GM12878 (cell line): ENCODE results near the gene PCGF1. TPM values are rescaled to one million over a fixed set of nuclear protein-coding genes. Genes with fewer than 3 reads are reported as not detected.

Experiments
- ATAC-seq: fragments of 200-7000 bp; cut with Tn5 transposase; 3 replicates; pipeline ENCODE4 v1.9.1; 2020; ENCODE audit warnings: mild to moderate bottlenecking, moderate library complexity
- BruUV-seq: library from RNA; stranded (reverse); fragments of 400-500 nt; replicated peaks from 2 replicates; lab custom pipeline; 2021; lab: Mats Ljungman, UMichigan
- CTCF ChIA-PET: fragments of 300-600 bp; sonication (Branson Sonifier 250); formaldehyde crosslinking; extraction: SDS; loops from one replicate; lab custom pipeline; 2021; ENCODE audit warnings: inconsistent platforms; lab: Yijun Ruan, JAX
- POLR2A ChIA-PET: fragments of 350-600 bp; formaldehyde crosslinking; extraction: SDS; loops from one replicate; lab custom pipeline; 2021; ENCODE audit warnings: inconsistent platforms; lab: Charles Lee
- RAD21 ChIA-PET: fragments of 300-600 bp; sonication (Branson Sonifier 250); formaldehyde crosslinking; loops from one replicate; lab custom pipeline; 2023; ENCODE audit warnings: antibody characterized with exemption; ENCODE audit not compliant: unreplicated experiment; lab: Charles Lee
- SMC1A ChIA-PET: fragments of 300-600 bp; sonication (Branson Sonifier 250); formaldehyde crosslinking; loops from one replicate; lab custom pipeline; 2023; ENCODE audit not compliant: unreplicated experiment, uncharacterized antibody; lab: Charles Lee
- DNase-seq: peaks from one replicate; pipeline ENCODE4 v3.0.0-alpha.2; 2011; ENCODE audit warnings: low read depth, low spot score
- FAIRE-seq: peaks from 3 replicates; lab custom pipeline; 2011; peaks lifted over from hg19 to GRCh38; lab: Jason Lieb, UNC
- H2AFZ ChIP-seq: 2 replicates; pipeline ENCODE4 v1.6.0; 2011; ENCODE audit warnings: low read depth, low read length, control low read depth; ENCODE audit not compliant: control insufficient read depth
- H3K27ac ChIP-seq: 2 replicates; pipeline ENCODE4 v1.5.1; 2011; ENCODE audit warnings: control low read depth; ENCODE audit not compliant: control insufficient read depth, insufficient read depth
- H3K27me3 ChIP-seq, 2 experiments: replicated peaks in 1 of 2; 2 replicates each; pipeline versions ENCODE4 v1.6.0 to v1.6.1; 2011; ENCODE audit warnings: low read length in 1 of 2; ENCODE audit not compliant: control insufficient read depth in 2 of 2, insufficient read depth in 2 of 2
- H3K36me3 ChIP-seq, 2 experiments: 2 replicates each; pipeline ENCODE4 v1.5.1; 2011; ENCODE audit warnings: low read length in 1 of 2; ENCODE audit not compliant: control insufficient read depth in 2 of 2, insufficient read depth in 2 of 2
- H3K4me1 ChIP-seq: 2 replicates; pipeline ENCODE4 v1.6.1; 2011; ENCODE audit warnings: mild to moderate bottlenecking, low read length, moderate library complexity, mixed read lengths; ENCODE audit not compliant: control insufficient read depth, insufficient read depth
- H3K4me2 ChIP-seq: 2 replicates; pipeline ENCODE4 v1.6.0; 2011; ENCODE audit warnings: control low read depth; ENCODE audit not compliant: control insufficient read depth, insufficient read depth
- H3K4me3 ChIP-seq: fragments of 200-600 bp; sonication (generic); 2 replicates; pipeline ENCODE4 v1.5.1; 2016
- H3K79me2 ChIP-seq: 2 replicates; pipeline ENCODE4 v1.6.0; 2011; ENCODE audit warnings: low read length; ENCODE audit not compliant: control insufficient read depth, insufficient read depth
- H3K9ac ChIP-seq: 2 replicates; pipeline ENCODE4 v1.8.0; 2011; ENCODE audit warnings: low read length, control low read depth, mixed read lengths; ENCODE audit not compliant: control insufficient read depth, insufficient read depth
- H3K9me3 ChIP-seq: replicated peaks from 3 replicates; pipeline ENCODE4 v1.5.1; 2011; ENCODE audit warnings: mild to moderate bottlenecking, low read length; ENCODE audit not compliant: control insufficient read depth, insufficient read depth
- H4K20me1 ChIP-seq: 2 replicates; pipeline ENCODE4 v1.6.0; 2011; ENCODE audit not compliant: control insufficient read depth, insufficient read depth
- CEBPB ChIP-seq, 2 experiments: fragments of 150-350 bp in 1 of 2; IDR thresholded peaks; 2 replicates each; pipeline ENCODE4 v1.6.1; 2012 to 2014; ENCODE audit warnings: low read depth in 2 of 2, low read length in 2 of 2, borderline replicate concordance in 1 of 2, inconsistent platforms in 1 of 2
- EZH2 ChIP-seq: IDR thresholded peaks from 2 replicates; pipeline ENCODE4 v1.6.1; 2012; ENCODE audit warnings: low read depth, mild to moderate bottlenecking, control low read depth, inconsistent platforms, low read length, borderline replicate concordance; ENCODE audit not compliant: control insufficient read depth
- HCFC1 ChIP-seq: fragments of 150-350 bp; IDR thresholded peaks from 2 replicates; pipeline ENCODE4 v1.6.1; 2014; ENCODE audit warnings: low read length
- HDAC6 ChIP-seq: fragments of 200-600 bp; sonication (generic); IDR thresholded peaks from one replicate; pipeline ENCODE4 v1.8.0; 2017; ENCODE audit warnings: antibody characterized with exemption; ENCODE audit not compliant: unreplicated experiment
- IRF3 ChIP-seq: fragments of 450-650 bp; IDR thresholded peaks from 2 replicates; pipeline ENCODE4 v1.6.1; 2014; ENCODE audit warnings: mild to moderate bottlenecking
- KAT2A ChIP-seq: conservative IDR thresholded peaks from 2 replicates; pipeline ENCODE4 v1.6.1; 2011; ENCODE audit warnings: low read depth, low read length; ENCODE audit not compliant: control insufficient read depth
- LARP7 ChIP-seq: fragments of 450-650 bp; IDR thresholded peaks from 2 replicates; pipeline ENCODE4 v1.6.1; 2017; ENCODE audit warnings: mild to moderate bottlenecking
- MAX ChIP-seq: IDR thresholded peaks from 2 replicates; pipeline ENCODE4 v1.6.1; 2012; ENCODE audit warnings: low read depth, low read length, improper control_type of control experiment
- PML ChIP-seq: IDR thresholded peaks from 2 replicates; pipeline ENCODE4 v1.6.1; 2012; ENCODE audit warnings: low read length, inconsistent platforms
- SMAD1 ChIP-seq: fragments of 450-650 bp; IDR thresholded peaks from 2 replicates; pipeline ENCODE4 v1.6.1; 2018; ENCODE audit warnings: mild to moderate bottlenecking, low read depth; ENCODE audit not compliant: partially characterized antibody
- SMAD5 ChIP-seq: IDR thresholded peaks from 2 replicates; pipeline ENCODE4 v1.6.1; 2016; ENCODE audit warnings: antibody characterized with exemption, low read depth
- SP1 ChIP-seq: IDR thresholded peaks from one replicate; pipeline ENCODE4 v1.6.1; 2011; ENCODE audit warnings: low read depth, low read length
- SPI1 ChIP-seq: IDR thresholded peaks from 2 replicates; pipeline ENCODE4 v1.6.1; 2011; ENCODE audit warnings: low read depth, mild to moderate bottlenecking, low read length, moderate library complexity, borderline replicate concordance; ENCODE audit not compliant: insufficient read depth
- SREBF1 ChIP-seq: IDR thresholded peaks from 2 replicates; pipeline ENCODE4 v1.6.1; 2012; ENCODE audit warnings: mild to moderate bottlenecking, low read length
- STAT1 ChIP-seq: fragments of 450-650 bp; conservative IDR thresholded peaks from 2 replicates; pipeline ENCODE4 v1.6.1; 2014; ENCODE audit warnings: antibody characterized with exemption, mild to moderate bottlenecking
- USF1 ChIP-seq: IDR thresholded peaks from 2 replicates; pipeline ENCODE4 v1.6.1; 2011; ENCODE audit warnings: borderline replicate concordance, low read depth, mild to moderate bottlenecking, moderate library complexity, mixed read lengths, low read length; ENCODE audit not compliant: insufficient read depth; ENCODE audit errors: extremely low read length
- YBX1 ChIP-seq: fragments of 450-650 bp; IDR thresholded peaks from 2 replicates; pipeline ENCODE4 v1.6.1; 2016; ENCODE audit warnings: antibody characterized with exemption
- ZBTB33 ChIP-seq: fragments of 450-650 bp; IDR thresholded peaks from 2 replicates; pipeline ENCODE4 v1.6.1; 2017; ENCODE audit warnings: mild to moderate bottlenecking
- ZNF384 ChIP-seq: IDR thresholded peaks from 2 replicates; pipeline ENCODE4 v1.6.1; 2012; ENCODE audit warnings: low read depth, mild to moderate bottlenecking, low read length, improper control_type of control experiment, borderline replicate concordance
- WGBS: methylation state at CpG from one replicate; pipeline ENCODE4 v1.1.6; 2016; ENCODE audit warnings: low lambda C conversion rate; ENCODE audit not compliant: insufficient replicate concordance, insufficient coverage; ENCODE audit errors: missing lambda C conversion rate; 5-methylcytosine and 5-hydroxymethylcytosine counted together
- in situ Hi-C: fragments of 300-500 bp; cut with MboI; formaldehyde crosslinking; loops from 9 replicates; pipeline ENCODE4 v1.14.3; 2018; ENCODE audit warnings: mixed read lengths
- intact Hi-C: fragments of 100-400 bp; cut with micrococcal nuclease; formaldehyde crosslinking; loops from one replicate; pipeline ENCODE4 v1.14.2; 2022; ENCODE audit not compliant: unreplicated experiment
- polyA plus RNA-seq, 11 experiments: library from polyadenylated mRNA; depleted of rRNA in 4 of 11; unstranded in 6 of 11; stranded (reverse) in 5 of 11; fragments of >200 nt; fragmentation: Nextera tagmentation in 4 of 11; fragmentation: Illumina TruSeq in 1 of 11; extraction: Ambion mirVana in 4 of 11; extraction: Trizol in 1 of 11; gene quantifications; 1 replicate in 1 of 11; 2 replicates in 10 of 11; pipeline versions ENCODE4 v1.2.1 to v1.2.3, GENCODE V29; 2011 to 2016; ENCODE audit warnings: inconsistent platforms in 2 of 11, missing spikeins in 2 of 11, low read depth in 1 of 11
- total RNA-seq, 4 experiments: library from RNA; depleted of rRNA in 3 of 4; stranded (reverse); fragments of >200 nt in 3 of 4; fragmentation: Illumina TruSeq in 1 of 4; extraction: Trizol in 1 of 4; gene quantifications; 2 replicates each; pipeline versions ENCODE4 v1.2.1 to v1.2.3, GENCODE V29; 2013 to 2021

PCGF1 gene
- total and polyA plus RNA-seq, 10 of the 15 experiments (the other 5 are each of a cell fraction or from before 2014, with no cell fraction given): 23.1 to 50.8 (median 27.4) TPM

GRCh38 chr2:74462786-74463105 is 44.7 kb downstream of the PCGF1 start:
- 16% methylated on average over 4 of the region's 4 CpGs for WGBS
- H3K4me3 ChIP-seq: no peak overlapping the region
- H2AFZ ChIP-seq: no peak overlapping the region
- ATAC-seq: no peak
- no TSS peak for BruUV-seq
- FAIRE-seq: no peak
- TF ChIP-seq SPI1 (no peak), SMAD5 (no peak), MAX (no peak), CEBPB (IDR thresholded peaks at IDR 0.05; ENCODE audit: borderline replicate concordance in 1 of 2, low read depth in 2 of 2, low read length in 2 of 2) (no peak), SMAD1 (no peak), SREBF1 (no peak), EZH2 (no peak), ZBTB33 (no peak), ZNF384 (no peak), YBX1 (no peak), HCFC1 (no peak), STAT1 (no peak), SP1 (no peak), HDAC6 (no peak), KAT2A (no peak), USF1 (no peak), IRF3 (no peak), PML (no peak), LARP7 (no peak)
- no peaks in the 10 kb centered on the region for H3K27me3 ChIP-seq
- H4K20me1 ChIP-seq: no peaks in the 10 kb centered on the region
- H3K27ac ChIP-seq: no peak overlapping the region
- ChIA-PET SMC1A (no interaction called here), POLR2A (interaction anchor here (1.0 kb wide), 1 partner anchor 10 kb away, joined by 3 read pairs; the partner anchor contains the start of gene MRPL53), RAD21 (no interaction called here), CTCF (interaction anchor here (1.0 kb wide), 1 partner anchor 69 kb away, joined by 3 read pairs; no protein-coding TSS in a partner anchor)
- H3K4me2 ChIP-seq: no peak overlapping the region
- H3K9me3 ChIP-seq: no peaks in the 10 kb centered on the region
- no peak overlapping the region for H3K9ac ChIP-seq
- intact Hi-C loops (no loop called here), in situ Hi-C loops (no loop called here)
- peaks cover 7% of the 10 kb centered on the region for H3K4me1 ChIP-seq
- H3K79me2 ChIP-seq: peaks cover 29% of the 10 kb centered on the region
- peaks cover 2 to 4% of the 10 kb centered on the region in 2 experiments; a peak in 3 of 4 replicates for H3K36me3 ChIP-seq
- DNase-seq: no peak
